Mesenchymal stem cell (in vitro differentiated cells and primary cell): Measurements from ENCODE around the gene CHKA.

Source experiments
- DNase-seq: peaks from one replicate; pipeline ENCODE4 v3.0.0-alpha.2; 2013
- H2AFZ ChIP-seq: one replicate; pipeline ENCODE4 v1.6.1; 2013; ENCODE audit warnings: low read depth, mild to moderate bottlenecking, control low read depth, inconsistent platforms, low read length, moderate library complexity
- H2AK5ac ChIP-seq: 2 replicates; pipeline ENCODE4 v1.6.1; 2013; ENCODE audit warnings: low read length, moderate library complexity, mild to moderate bottlenecking, inconsistent platforms; ENCODE audit not compliant: severe bottlenecking
- H2BK120ac ChIP-seq: one replicate; pipeline ENCODE4 v1.6.1; 2013; ENCODE audit warnings: low read depth, mild to moderate bottlenecking, inconsistent platforms, low read length, moderate library complexity
- H2BK12ac ChIP-seq, 2 experiments: one replicate each; pipeline ENCODE4 v1.6.1; 2013; ENCODE audit warnings: inconsistent platforms in 2 of 2, low read length in 2 of 2, mild to moderate bottlenecking in 2 of 2, moderate library complexity in 2 of 2, control low read depth in 1 of 2
- H2BK15ac ChIP-seq: one replicate; pipeline ENCODE4 v1.6.1; 2013; ENCODE audit warnings: mild to moderate bottlenecking, low read depth, inconsistent platforms; ENCODE audit not compliant: poor library complexity, severe bottlenecking
- H2BK5ac ChIP-seq: 2 replicates; pipeline ENCODE4 v1.6.1; 2013; ENCODE audit warnings: low read depth, mild to moderate bottlenecking, low read length, control low read depth, inconsistent platforms; ENCODE audit not compliant: poor library complexity, severe bottlenecking
- H3K14ac ChIP-seq, 2 experiments: one replicate each; pipeline ENCODE4 v1.6.1; 2013; ENCODE audit warnings: inconsistent platforms in 2 of 2, low read length in 2 of 2, control low read depth in 1 of 2, mild to moderate bottlenecking in 1 of 2, moderate library complexity in 1 of 2
- H3K18ac ChIP-seq, 2 experiments: one replicate each; pipeline ENCODE4 v1.6.1; 2013; ENCODE audit warnings: inconsistent platforms in 2 of 2, low read length in 2 of 2, control low read depth in 1 of 2, low read depth in 1 of 2, mild to moderate bottlenecking in 1 of 2
- H3K23ac ChIP-seq, 2 experiments: one replicate each; pipeline ENCODE4 v1.6.1; 2013; ENCODE audit warnings: inconsistent platforms in 2 of 2, low read length in 2 of 2, mild to moderate bottlenecking in 2 of 2, moderate library complexity in 2 of 2, control low read depth in 1 of 2
- H3K27ac ChIP-seq: 2 replicates; pipeline ENCODE4 v1.5.1; 2013; ENCODE audit warnings: mild to moderate bottlenecking, moderate library complexity, low read length, control low read depth, inconsistent platforms; ENCODE audit not compliant: poor library complexity, severe bottlenecking
- H3K27me3 ChIP-seq, 2 experiments: 2 replicates each; pipeline versions ENCODE4 v1.6.1 to v1.7.0; 2013; ENCODE audit warnings: low read length in 2 of 2, mild to moderate bottlenecking in 2 of 2, moderate library complexity in 2 of 2, control low read depth in 1 of 2, inconsistent platforms in 1 of 2; ENCODE audit not compliant: control insufficient read depth in 1 of 2, insufficient read depth in 1 of 2
- H3K36me3 ChIP-seq, 2 experiments: 2 replicates each; pipeline versions ENCODE4 v1.6.1 to v1.7.0; 2013; ENCODE audit warnings: low read length in 2 of 2, control low read depth in 1 of 2, inconsistent platforms in 1 of 2, low read depth in 1 of 2, mild to moderate bottlenecking in 1 of 2; ENCODE audit not compliant: insufficient read depth in 2 of 2, control insufficient read depth in 1 of 2
- H3K4ac ChIP-seq, 2 experiments: one replicate each; pipeline ENCODE4 v1.6.1; 2013; ENCODE audit warnings: inconsistent platforms in 2 of 2, low read length in 2 of 2, mild to moderate bottlenecking in 2 of 2, moderate library complexity in 2 of 2, control low read depth in 1 of 2, low read depth in 1 of 2
- H3K4me1 ChIP-seq: 2 replicates; pipeline ENCODE4 v1.6.1; 2013; ENCODE audit warnings: low read depth, low read length, control low read depth; ENCODE audit not compliant: control insufficient read depth, insufficient read depth
- H3K4me2 ChIP-seq: 2 replicates; pipeline ENCODE4 v1.6.1; 2013; ENCODE audit warnings: low read length, mild to moderate bottlenecking, inconsistent platforms; ENCODE audit not compliant: poor library complexity, severe bottlenecking
- H3K4me3 ChIP-seq, 2 experiments: 2 replicates each; pipeline versions ENCODE4 v1.5.1 to v1.7.0; 2013; ENCODE audit warnings: low read length in 2 of 2, mild to moderate bottlenecking in 2 of 2, control low read depth in 1 of 2, low read depth in 1 of 2; ENCODE audit not compliant: insufficient read depth in 1 of 2
- H3K79me1 ChIP-seq: replicated peaks from 2 replicates; pipeline ENCODE4 v1.6.1; 2013; ENCODE audit warnings: mild to moderate bottlenecking, control low read depth, low read length, inconsistent platforms; ENCODE audit not compliant: poor library complexity, severe bottlenecking
- H3K9ac ChIP-seq: 2 replicates; pipeline ENCODE4 v1.7.0; 2013; ENCODE audit warnings: mild to moderate bottlenecking, low read length, moderate library complexity
- H3K9me3 ChIP-seq: 2 replicates; pipeline ENCODE4 v1.7.0; 2013; ENCODE audit warnings: mild to moderate bottlenecking, low read length; ENCODE audit not compliant: control insufficient read depth
- H4K8ac ChIP-seq: one replicate; pipeline ENCODE4 v1.6.1; 2013; ENCODE audit warnings: inconsistent platforms, mild to moderate bottlenecking, low read length, moderate library complexity
- H4K91ac ChIP-seq: one replicate; pipeline ENCODE4 v1.6.1; 2013; ENCODE audit warnings: mild to moderate bottlenecking, low read length, inconsistent platforms
- WGBS: methylation state at CpG from one replicate; pipeline ENCODE4 v1.1.7; 2013; ENCODE audit warnings: mixed read lengths; 5-methylcytosine and 5-hydroxymethylcytosine counted together

The CHKA gene

DNA sequence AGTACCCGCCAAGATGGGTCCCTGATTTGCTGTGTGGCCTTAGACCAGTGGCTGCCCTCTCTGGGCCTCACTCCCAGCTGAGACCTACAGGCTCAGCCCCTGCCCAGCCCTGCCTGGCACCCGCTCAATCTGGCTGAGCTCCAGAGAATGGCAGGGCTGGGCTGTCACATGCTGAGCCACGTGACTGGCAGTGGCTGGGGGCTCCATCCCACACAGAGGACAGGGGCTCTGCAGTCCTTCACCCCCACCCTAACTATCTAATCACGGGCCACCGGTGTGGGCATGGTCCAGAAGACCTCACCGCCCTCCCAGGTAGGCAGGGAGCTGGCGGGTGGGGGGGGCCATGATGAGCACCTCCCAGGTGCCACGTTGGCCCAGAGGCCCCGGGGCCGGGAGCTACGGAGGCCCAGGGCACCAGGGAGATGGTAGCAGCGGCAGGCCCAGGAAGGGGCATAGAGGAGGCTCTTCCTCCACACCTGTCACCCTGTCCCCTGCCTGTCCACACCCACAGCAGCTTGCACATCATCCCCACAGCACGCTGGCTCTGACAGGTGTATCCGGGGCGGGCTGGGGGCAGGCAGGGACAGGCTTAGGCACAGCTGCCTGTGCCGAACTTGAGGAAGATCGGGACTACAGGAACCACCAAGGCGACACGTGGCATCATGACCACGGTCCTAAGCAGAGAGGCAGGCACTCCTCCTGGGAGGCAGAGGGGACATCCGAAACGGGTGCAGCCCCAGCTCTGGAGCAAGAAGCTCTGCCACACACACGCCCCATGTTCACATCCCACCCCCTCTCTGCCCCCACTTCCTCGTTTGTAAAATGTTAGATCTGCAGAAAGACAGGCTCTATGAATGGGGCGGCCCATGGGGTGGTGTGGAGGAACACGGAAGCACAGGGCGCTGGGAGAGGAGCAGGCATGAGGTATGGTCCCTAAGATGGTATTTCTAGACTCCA, 112.5 kb downstream of the CHKA start:
- Histone ChIP-seq H3K9ac (no peak overlapping the region), H2BK12ac (peak overlapping the region; percentile 80 to 85), H3K4ac (peak overlapping the region; percentile 62 to 85), H2AK5ac (peak overlapping the region; percentile 54), H3K4me1 (peaks cover 51% of the 10 kb centered on the region), H3K4me3 (peak overlapping the region in 1 of 2 experiments; percentile 9), H3K79me1 (peaks cover 12% of the 10 kb centered on the region), H2BK5ac (no peak overlapping the region), H3K9me3 (no peaks in the 10 kb centered on the region), H4K91ac (peak overlapping the region; percentile 75), H4K8ac (peak overlapping the region; percentile 32), H3K14ac (peak overlapping the region in 1 of 2 experiments; percentile 68), H3K36me3 (peaks cover 0 to 2% of the 10 kb centered on the region in 2 experiments), H2AFZ (no peak overlapping the region), H3K18ac (peak overlapping the region; percentile 37 to 61), H3K27me3 (no peaks in the 10 kb centered on the region), H3K23ac (no peak overlapping the region), H2BK15ac (peak overlapping the region; percentile 86), H2BK120ac (peak overlapping the region; percentile 64), H3K4me2 (no peak overlapping the region), H3K27ac (peak overlapping the region; percentile 16)
- WGBS, result 92% methylated on average over 22 of the region's 27 CpGs
- DNase-seq, result no peak

DNA sequence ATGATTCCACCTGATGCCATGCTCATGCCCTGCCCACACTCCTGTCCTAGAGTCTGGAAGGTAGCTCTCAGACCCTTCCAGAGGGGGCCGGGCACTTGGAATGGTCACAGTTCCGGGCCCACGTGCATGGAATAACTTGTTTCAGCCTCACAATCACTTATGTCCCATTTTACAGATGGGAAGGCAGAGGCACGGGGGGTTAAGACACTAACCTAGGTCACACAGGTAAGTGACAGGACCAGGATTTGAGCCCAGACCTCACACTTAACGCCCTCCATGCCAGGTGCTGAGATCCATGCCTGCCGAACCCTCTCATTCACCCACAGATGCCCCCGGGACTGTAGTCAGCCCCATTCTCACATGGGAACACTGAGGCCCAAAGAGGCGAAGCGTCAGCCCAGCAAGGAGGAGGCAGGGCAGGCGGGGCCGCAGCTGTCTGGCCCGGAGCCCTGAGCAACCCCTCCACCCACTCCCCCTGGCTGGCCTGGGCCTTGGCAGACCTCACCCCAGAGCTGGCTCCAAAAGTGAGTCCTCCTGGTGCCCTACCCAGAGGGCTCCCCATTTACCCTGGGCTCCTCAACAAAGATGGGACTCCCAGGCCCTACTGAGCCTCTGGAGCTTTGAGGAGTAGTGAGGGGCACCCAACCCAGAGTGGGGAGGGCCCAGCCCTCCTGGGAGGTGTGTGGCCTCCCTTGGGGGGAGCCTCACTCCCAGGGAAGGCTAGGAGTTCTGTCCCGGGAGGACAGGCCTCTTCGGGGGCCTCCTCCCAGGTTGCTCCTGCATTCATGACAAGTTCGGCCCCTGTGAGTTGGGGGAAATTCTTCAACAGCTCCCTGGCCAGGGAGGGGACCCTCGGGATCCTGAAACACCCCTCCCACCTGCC, 113.4 kb downstream of the CHKA start:
- Histone ChIP-seq H3K9me3 (no peaks in the 10 kb centered on the region), H3K14ac (peak overlapping the region in 1 of 2 experiments; percentile 80), H3K4me3 (no peak overlapping the region), H2BK12ac (peak overlapping the region; percentile 65 to 80), H3K27ac (no peak overlapping the region), H4K91ac (peak overlapping the region; percentile 75), H3K36me3 (no peaks in the 10 kb centered on the region), H2BK120ac (no peak overlapping the region), H3K27me3 (no peaks in the 10 kb centered on the region), H2BK5ac (no peak overlapping the region), H3K79me1 (peaks cover 12% of the 10 kb centered on the region), H2AFZ (no peak overlapping the region), H3K18ac (peak overlapping the region in 1 of 2 experiments; percentile 61), H3K4me2 (no peak overlapping the region), H3K4ac (peak overlapping the region in 1 of 2 experiments; percentile 1), H3K23ac (no peak overlapping the region), H3K9ac (no peak overlapping the region), H3K4me1 (peaks cover 52% of the 10 kb centered on the region), H2BK15ac (peak overlapping the region; percentile 26), H2AK5ac (peak overlapping the region; percentile 46), H4K8ac (no peak overlapping the region)
- DNase-seq, result no peak
- 89% methylated on average over 16 of the region's 16 CpGs for WGBS

DNA sequence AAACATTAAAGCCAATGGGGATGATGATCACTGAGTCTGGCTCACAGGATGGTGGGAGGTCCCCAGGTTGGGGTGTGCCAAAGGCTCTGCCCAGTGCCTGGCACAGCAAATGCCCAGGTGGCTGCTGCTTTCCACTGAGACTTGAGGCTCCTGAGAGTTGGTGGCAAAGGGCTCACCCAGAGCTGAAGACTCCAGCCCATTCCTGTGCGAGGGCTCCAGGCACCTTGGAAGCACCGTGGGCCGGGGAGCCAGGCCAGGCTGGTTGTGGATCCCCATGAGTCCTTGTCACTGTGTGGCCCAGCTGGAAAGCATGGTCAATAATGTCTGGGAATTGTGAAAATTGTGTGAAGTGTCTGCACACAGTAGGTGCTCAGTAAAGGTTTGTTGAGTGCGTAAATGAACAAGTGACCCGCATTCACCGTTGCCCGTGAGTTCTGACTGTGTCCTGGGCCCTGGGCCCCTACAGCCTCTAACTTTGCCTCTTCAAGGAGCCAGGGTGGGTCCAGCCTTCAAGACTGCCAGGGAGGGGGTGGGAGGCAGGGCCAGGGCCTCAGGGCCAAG, 114.5 kb downstream of the CHKA start:
- WGBS, result 95% methylated on average over 7 of the region's 7 CpGs
- H3K14ac ChIP-seq, result no peak overlapping the region
- peak overlapping the region; percentile 15 for H2AK5ac ChIP-seq
- no peak overlapping the region for H4K8ac ChIP-seq
- H4K91ac ChIP-seq, result peak overlapping the region; percentile 6
- H3K4me1 ChIP-seq, result peaks cover 43% of the 10 kb centered on the region
- H3K9me3 ChIP-seq, result no peaks in the 10 kb centered on the region
- no peak overlapping the region for H2BK120ac ChIP-seq
- no peak overlapping the region for H3K23ac ChIP-seq
- no peak overlapping the region for H3K4me2 ChIP-seq
- H3K18ac ChIP-seq, result no peak overlapping the region
- DNase-seq, result no peak
- H3K4me3 ChIP-seq, result no peak overlapping the region
- peaks cover 5% of the 10 kb centered on the region for H3K79me1 ChIP-seq
- H2AFZ ChIP-seq, result no peak overlapping the region
- no peak overlapping the region for H3K27ac ChIP-seq
- H3K9ac ChIP-seq, result no peak overlapping the region
- H2BK15ac ChIP-seq, result no peak overlapping the region
- no peaks in the 10 kb centered on the region for H3K27me3 ChIP-seq
- no peak overlapping the region for H2BK5ac ChIP-seq
- no peak overlapping the region for H3K4ac ChIP-seq
- no peaks in the 10 kb centered on the region for H3K36me3 ChIP-seq
- H2BK12ac ChIP-seq, result peak overlapping the region in 1 of 2 experiments; percentile 23
